AG10803 (cell line): ENCODE results near the gene ASB7.
"Not testable (repeated sequence)": the region's sequence is repeated elsewhere in the genome, so short reads cannot be mapped to it uniquely, and the experiment has no call there.

Experiments used
- DNase-seq: peaks from one replicate; pipeline ENCODE4 v3.0.0; 2010; ENCODE audit warnings: low read depth
- H3K4me3 ChIP-seq: 2 replicates; pipeline ENCODE4 v1.5.1; 2011; ENCODE audit warnings: mild to moderate bottlenecking, low read length, control low read depth
- TF ChIP-seq, protein P1 (sequence below): conservative IDR thresholded peaks from 2 replicates; pipeline ENCODE4 v1.5.1; 2011; ENCODE audit warnings: mild to moderate bottlenecking, low read length, control low read depth, inconsistent platforms

ASB7 gene

DNA sequence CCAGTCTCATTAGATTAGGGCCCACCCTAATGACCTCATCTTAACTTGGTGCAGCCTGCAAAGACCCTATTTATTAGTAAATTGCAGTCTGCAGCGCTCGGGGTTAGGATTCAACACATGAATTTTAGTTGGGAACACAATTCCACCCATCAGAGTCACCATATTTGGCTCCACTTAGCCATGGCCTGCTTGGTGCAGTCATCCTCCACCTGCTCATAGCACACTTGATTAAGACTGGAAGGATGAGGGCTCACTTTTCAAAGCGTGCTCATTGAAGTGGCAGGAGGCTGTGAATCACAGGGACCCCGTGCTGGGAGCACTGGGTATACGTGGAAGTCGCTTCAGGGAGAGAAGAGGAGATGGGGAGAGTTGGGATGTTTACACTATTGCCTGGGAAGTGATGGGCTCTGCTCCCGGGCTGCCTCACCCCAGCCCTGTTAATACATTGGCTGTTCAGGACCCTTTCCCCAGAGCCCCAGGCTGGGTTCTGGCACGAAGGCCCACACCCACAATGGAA is 68.2 kb downstream of the ASB7 start:
- no peak for DNase-seq
- TF ChIP-seq, protein P1, sequence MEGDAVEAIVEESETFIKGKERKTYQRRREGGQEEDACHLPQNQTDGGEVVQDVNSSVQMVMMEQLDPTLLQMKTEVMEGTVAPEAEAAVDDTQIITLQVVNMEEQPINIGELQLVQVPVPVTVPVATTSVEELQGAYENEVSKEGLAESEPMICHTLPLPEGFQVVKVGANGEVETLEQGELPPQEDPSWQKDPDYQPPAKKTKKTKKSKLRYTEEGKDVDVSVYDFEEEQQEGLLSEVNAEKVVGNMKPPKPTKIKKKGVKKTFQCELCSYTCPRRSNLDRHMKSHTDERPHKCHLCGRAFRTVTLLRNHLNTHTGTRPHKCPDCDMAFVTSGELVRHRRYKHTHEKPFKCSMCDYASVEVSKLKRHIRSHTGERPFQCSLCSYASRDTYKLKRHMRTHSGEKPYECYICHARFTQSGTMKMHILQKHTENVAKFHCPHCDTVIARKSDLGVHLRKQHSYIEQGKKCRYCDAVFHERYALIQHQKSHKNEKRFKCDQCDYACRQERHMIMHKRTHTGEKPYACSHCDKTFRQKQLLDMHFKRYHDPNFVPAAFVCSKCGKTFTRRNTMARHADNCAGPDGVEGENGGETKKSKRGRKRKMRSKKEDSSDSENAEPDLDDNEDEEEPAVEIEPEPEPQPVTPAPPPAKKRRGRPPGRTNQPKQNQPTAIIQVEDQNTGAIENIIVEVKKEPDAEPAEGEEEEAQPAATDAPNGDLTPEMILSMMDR, result no peak
- H3K4me3 ChIP-seq, result no peak overlapping the region

DNA sequence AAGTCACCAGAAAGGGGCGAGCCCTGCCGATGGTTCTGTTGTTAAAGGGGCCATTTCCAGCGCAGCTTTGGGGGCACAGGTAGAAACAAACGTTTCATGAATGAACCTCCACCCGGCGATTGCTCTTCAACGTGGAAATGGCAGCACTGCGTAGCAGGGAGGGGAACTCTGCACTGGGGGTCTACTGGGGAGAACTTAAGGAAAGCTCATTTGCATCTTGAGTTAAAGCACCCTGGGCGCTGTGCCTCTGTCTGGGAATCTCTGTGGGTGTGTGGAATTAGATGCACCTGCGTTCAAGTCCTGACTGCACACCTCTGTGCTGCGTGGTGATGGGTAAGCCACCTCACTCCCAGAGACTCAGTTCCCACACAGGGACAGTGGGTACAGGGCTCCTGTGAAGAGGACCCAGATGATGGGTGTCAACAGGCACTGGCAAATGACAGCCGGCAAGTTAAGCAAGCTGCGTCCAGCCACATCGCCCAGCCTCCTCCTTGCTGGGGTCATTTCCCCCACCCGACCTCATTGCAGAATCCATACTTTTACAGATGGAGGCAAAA is 68.8 kb downstream of the ASB7 start:
- no peak overlapping the region for H3K4me3 ChIP-seq
- DNase-seq, result no peak
- TF ChIP-seq, protein P1, result no peak

DNA sequence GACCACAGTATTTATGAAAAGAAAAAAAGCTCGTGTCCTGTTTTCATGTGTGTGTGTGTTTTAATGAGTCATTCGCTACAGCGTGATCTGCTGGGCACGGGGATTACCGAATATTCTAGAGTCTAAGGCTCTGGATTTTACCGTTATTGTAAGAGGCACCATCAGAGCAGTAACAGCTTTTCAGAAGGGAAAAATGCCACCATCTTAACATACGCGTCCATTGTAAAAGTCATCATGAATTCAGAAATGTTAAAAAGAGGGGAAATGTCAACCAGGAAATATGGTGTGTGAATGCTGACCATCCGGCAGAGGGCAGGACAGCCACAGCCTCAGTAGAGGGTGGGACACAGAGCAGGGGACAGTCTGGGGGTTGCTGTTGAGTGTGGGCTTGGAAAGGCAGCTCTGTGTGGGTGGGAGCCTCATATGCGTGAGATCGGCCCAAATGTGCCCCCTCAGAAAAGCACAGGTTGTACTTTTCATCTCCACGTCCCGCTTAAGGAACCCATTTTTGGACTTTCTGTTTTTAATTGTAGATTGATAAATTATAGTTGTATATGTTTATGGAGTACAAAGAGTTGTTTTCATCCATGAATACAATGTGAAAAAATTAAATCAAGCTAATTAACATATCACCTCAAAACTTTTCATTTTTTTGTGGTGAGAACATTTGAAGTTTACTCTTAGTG is 69.6 kb downstream of the ASB7 start:
- TF ChIP-seq, protein P1, result peak; percentile 71
- H3K4me3 ChIP-seq, result no peak overlapping the region
- DNase-seq, result no peak

DNA sequence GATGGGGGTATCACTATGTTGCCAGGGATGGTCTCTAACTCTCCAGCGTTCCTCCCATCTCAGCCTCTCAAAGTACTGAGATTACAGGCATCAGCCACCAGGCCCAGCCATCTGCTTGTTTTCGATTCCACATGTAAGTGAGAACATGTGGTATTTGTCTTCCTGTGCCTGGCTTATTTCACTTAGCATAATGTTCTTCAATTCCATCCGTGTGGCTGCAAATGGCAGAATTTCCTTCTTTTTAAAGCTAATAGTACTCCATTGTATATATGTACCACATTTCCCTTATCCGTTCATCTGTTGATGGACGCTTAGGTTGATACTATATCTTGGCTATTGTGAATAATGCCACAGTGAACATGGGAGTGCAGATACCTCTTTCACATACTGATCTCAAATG is 70.6 kb downstream of the ASB7 start:
- DNase-seq, result no peak
- H3K4me3 ChIP-seq, result no peak overlapping the region

DNA sequence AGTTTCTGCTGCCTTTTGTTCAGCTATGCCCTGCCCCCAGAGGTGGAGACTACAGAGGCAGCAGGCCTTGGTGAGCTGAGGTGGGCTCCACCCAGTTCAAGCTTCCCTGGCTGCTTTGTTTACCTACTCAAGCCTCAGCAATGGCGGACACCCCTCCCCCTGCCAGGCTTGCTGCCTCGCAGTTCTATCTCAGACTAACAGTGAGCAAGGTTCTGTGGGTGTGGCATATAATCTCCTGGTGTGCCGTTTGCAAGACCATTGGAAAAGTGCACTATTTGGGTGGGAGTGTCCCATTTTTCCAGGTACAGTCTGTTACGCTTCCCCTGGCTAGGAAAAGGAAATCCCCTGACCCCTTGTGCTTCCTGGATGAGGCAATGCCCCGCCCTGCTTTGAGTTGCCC is 76.8 kb downstream of the ASB7 start:
- not testable (repeated sequence) for DNase-seq

More for the DNA sequence above, 70.6 kb downstream of the ASB7 start:
- TF ChIP-seq, protein P1, result no peak

DNA sequence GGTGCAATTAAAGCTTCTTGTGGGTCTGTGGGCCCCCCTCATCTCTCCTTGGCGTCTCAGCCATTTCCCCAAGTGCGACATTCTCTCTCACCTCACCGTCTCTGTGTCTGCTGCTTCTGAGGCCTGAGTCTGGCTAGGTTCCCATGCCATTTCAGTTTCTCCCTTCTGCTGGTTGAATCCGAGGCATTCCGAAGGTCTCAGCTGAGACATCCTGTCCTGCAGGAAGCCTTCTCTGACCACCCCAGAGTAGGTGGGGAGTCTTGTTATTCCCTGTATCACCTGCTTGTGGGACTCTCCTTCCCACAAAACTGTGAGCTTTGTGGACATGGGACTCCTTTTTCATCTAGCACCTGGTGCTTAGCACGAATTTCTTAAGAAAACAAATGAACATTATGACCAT is 78.3 kb downstream of the ASB7 start:
- TF ChIP-seq, protein P1, result no peak

More for the DNA sequence above, 76.8 kb downstream of the ASB7 start:
- not testable (repeated sequence) for H3K4me3 ChIP-seq

DNA sequence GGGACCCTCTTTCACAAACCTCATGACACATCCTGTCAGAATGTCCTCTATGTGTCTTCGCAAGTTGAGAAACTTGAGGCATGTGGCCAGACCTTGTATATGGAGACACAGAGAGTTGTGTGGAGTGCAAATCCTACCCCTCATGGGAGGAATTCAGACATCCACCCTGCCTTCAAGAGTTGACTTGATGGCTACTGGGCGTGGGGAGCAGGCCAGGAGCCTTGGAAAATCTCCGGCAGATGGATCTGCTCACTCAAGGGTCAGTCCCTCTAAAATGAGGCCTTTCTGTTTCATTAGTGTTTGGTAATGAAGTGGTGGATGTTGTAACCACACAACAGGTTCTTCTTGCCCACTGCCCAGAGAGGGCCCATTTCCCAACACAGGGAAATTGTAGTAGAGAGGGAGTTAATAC is 79.0 kb downstream of the ASB7 start:
- TF ChIP-seq, protein P1, result no peak
- no peak overlapping the region for H3K4me3 ChIP-seq
- no peak for DNase-seq

More for the DNA sequence above, 78.3 kb downstream of the ASB7 start:
- DNase-seq, result no peak
- no peak overlapping the region for H3K4me3 ChIP-seq
